Smooth muscle cell (in vitro differentiated cells): Measurements from ENCODE around the gene SCARF1. TPM values are rescaled to one million over a fixed set of nuclear protein-coding genes. Genes with fewer than 3 reads are reported as not detected.

Experiments used
- DNase-seq: peaks from one replicate; lab custom pipeline; 2025; ENCODE audit not compliant: unreplicated experiment; lab: John Stamatoyannopoulos, UW
- H2AFZ ChIP-seq: fragments of 200-600 bp; sonication (generic); 2 replicates; pipeline ENCODE4 v1.6.0; 2016; ENCODE audit warnings: antibody characterized with exemption, low read depth, mild to moderate bottlenecking
- H3F3A ChIP-seq: fragments of 200-600 bp; sonication (generic); 2 replicates; pipeline ENCODE4 v1.6.0; 2017; ENCODE audit warnings: antibody characterized with exemption, low read depth
- H3K27ac ChIP-seq: fragments of 200-600 bp; sonication (generic); 2 replicates; pipeline ENCODE4 v1.5.1; 2016; ENCODE audit warnings: low read depth, mild to moderate bottlenecking
- H3K27me3 ChIP-seq: fragments of 200-600 bp; sonication (generic); 2 replicates; pipeline ENCODE4 v1.6.1; 2016; ENCODE audit warnings: low read depth, mild to moderate bottlenecking
- H3K36me3 ChIP-seq: fragments of 200-600 bp; sonication (generic); 2 replicates; pipeline ENCODE4 v1.5.1; 2016; ENCODE audit warnings: low read depth
- H3K4me1 ChIP-seq: fragments of 200-600 bp; sonication (generic); 2 replicates; pipeline ENCODE4 v1.5.1; 2016; ENCODE audit warnings: low read depth
- H3K4me2 ChIP-seq: fragments of 200-600 bp; sonication (generic); 2 replicates; pipeline ENCODE4 v1.6.0; 2016; ENCODE audit warnings: mild to moderate bottlenecking
- H3K4me3 ChIP-seq: fragments of 200-600 bp; sonication (generic); 2 replicates; pipeline ENCODE4 v1.5.1; 2016; ENCODE audit warnings: mild to moderate bottlenecking
- H3K79me2 ChIP-seq: fragments of 200-600 bp; sonication (generic); 2 replicates; pipeline ENCODE4 v1.6.0; 2016; ENCODE audit warnings: low read depth, mild to moderate bottlenecking
- H3K9ac ChIP-seq: fragments of 200-600 bp; sonication (generic); 2 replicates; pipeline ENCODE4 v1.6.0; 2016; ENCODE audit warnings: low read depth
- H3K9me3 ChIP-seq: fragments of 200-600 bp; sonication (generic); replicated peaks from 2 replicates; pipeline ENCODE4 v1.5.1; 2016; ENCODE audit warnings: low read depth
- H4K20me1 ChIP-seq: fragments of 200-600 bp; sonication (generic); 2 replicates; pipeline ENCODE4 v1.6.0; 2016; ENCODE audit warnings: low read depth
- CTCF ChIP-seq: fragments of 200-600 bp; sonication (generic); IDR thresholded peaks from 2 replicates; pipeline ENCODE4 v1.5.1; 2017; ENCODE audit warnings: borderline replicate concordance, mild to moderate bottlenecking, antibody characterized with exemption; ENCODE audit not compliant: insufficient read depth, poor library complexity, severe bottlenecking
- WGBS: methylation state at CpG from one replicate; pipeline ENCODE4 v1.1.7; 2016; ENCODE audit warnings: low lambda C conversion rate; 5-methylcytosine and 5-hydroxymethylcytosine counted together
- polyA plus RNA-seq: library from polyadenylated mRNA; unstranded; fragments of >200 nt; fragmentation: Nextera tagmentation; extraction: Ambion mirVana; gene quantifications from 2 replicates; pipeline ENCODE4 v1.2.1, GENCODE V29; 2016
- total RNA-seq: library from RNA; depleted of rRNA; stranded (reverse); fragments of >200 nt; gene quantifications from 2 replicates; pipeline ENCODE4 v1.2.3, GENCODE V29; 2014

The SCARF1 gene
- total and polyA plus RNA-seq, 2 experiments from 2014 or later, result 0.11 to 0.63 TPM

GRCh38 chr17:1686086-1686485, 40.6 kb upstream of the SCARF1 start:
- Histone ChIP-seq H3K9ac (no peak overlapping the region), H3K9me3 (no peaks in the 10 kb centered on the region), H3K27me3 (no peaks in the 10 kb centered on the region), H3K4me3 (no peak overlapping the region), H3K79me2 (peaks cover 29% of the 10 kb centered on the region), H4K20me1 (peaks cover 30% of the 10 kb centered on the region), H3K4me1 (peaks cover 11% of the 10 kb centered on the region), H3K36me3 (peaks cover 10% of the 10 kb centered on the region), H3K27ac (no peak overlapping the region), H2AFZ (no peak overlapping the region), H3K4me2 (no peak overlapping the region), H3F3A (peaks cover 6% of the 10 kb centered on the region)
- no peak for TF ChIP-seq CTCF
- no peak for DNase-seq
- 49% methylated on average over 7 of the region's 7 CpGs for WGBS

DNA sequence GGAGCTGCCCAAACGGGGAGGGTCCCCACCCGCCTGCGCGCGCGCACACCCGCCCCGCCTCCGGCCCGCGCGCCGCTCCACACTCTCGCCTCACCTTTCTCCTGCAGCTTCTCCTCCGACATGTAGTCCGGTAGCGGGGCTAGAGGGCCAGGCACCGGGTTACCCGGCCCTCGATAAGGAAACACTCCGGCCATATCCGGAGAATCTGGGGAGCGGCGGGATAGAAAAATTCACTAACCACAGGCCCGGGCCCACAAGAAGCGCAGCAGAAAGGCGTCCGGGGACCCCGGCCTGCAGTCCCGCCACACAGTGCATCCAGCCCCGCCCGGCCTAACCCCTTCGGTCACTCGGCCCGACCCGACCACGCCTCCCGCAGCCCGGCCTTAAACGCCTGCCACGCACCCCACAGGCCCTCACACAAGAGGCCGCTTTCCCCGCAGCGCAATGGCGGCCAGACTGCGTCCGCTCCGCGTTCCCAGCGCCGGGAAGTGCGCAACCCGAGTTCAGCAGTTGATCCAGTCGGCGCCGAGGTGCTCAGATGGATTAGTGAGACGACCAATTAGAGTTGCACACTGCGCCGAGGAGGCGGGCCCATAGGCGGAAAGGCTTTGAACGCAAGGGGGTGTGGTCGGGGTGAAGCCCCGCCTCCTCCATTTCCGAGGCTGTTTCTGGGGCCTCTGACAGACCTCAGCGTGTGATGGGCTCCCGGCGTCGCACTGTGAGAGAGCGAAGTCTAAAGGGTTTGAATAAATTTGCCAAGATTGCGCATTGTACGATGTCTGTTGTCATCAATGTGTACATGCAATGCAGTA, 39.1 kb upstream of the SCARF1 start, which contains the start of gene PRPF8:
Gene PRPF8 (minus strand): TSS at position 490 of the 812 bp plus-strand sequence. CDS start 296 bp downstream, at position 194.
- peaks cover 23% of the 10 kb centered on the region for H3K36me3 ChIP-seq
- H3K79me2 ChIP-seq, result peaks cover 40% of the 10 kb centered on the region
- peaks cover 6% of the 10 kb centered on the region for H3F3A ChIP-seq
- peak; percentile 89 for DNase-seq
- peak within 1 kb of the TSS; percentile 85 for H3K4me2 ChIP-seq
- H3K4me1 ChIP-seq, result peaks cover 11% of the 10 kb centered on the region
- under 1% methylated on average over 70 of the region's 72 CpGs for WGBS
- no peak for TF ChIP-seq CTCF
- no peaks in the 10 kb centered on the region for H3K9me3 ChIP-seq
- H2AFZ ChIP-seq, result peak within 1 kb of the TSS; percentile 64
- peak within 1 kb of the TSS; percentile 83 for H3K9ac ChIP-seq
- peak within 1 kb of the TSS; percentile 68 for H3K27ac ChIP-seq
- H3K27me3 ChIP-seq, result no peaks in the 10 kb centered on the region
- H3K4me3 ChIP-seq, result peak within 1 kb of the TSS; percentile 90
- H4K20me1 ChIP-seq, result peaks cover 45% of the 10 kb centered on the region

GRCh38 chr17:1683459-1683858, 37.9 kb upstream of the SCARF1 start:
- Histone ChIP-seq H3K36me3 (peaks cover 34% of the 10 kb centered on the region), H3K27ac (no peak overlapping the region), H2AFZ (no peak overlapping the region), H3K9me3 (no peaks in the 10 kb centered on the region), H3K79me2 (peaks cover 44% of the 10 kb centered on the region), H4K20me1 (peaks cover 52% of the 10 kb centered on the region), H3K4me1 (peaks cover 11% of the 10 kb centered on the region), H3K4me3 (peak overlapping the region; percentile 90), H3F3A (peaks cover 6% of the 10 kb centered on the region), H3K9ac (peak overlapping the region; percentile 83), H3K27me3 (no peaks in the 10 kb centered on the region), H3K4me2 (peak overlapping the region; percentile 85)
- TF ChIP-seq CTCF, result no peak
- WGBS, result 98% methylated on average over 5 of the region's 5 CpGs
- no peak for DNase-seq
